Endothelial cell of umbilical vein (primary cell): Measurements from ENCODE around the gene SGTA. TPM values are rescaled to one million over a fixed set of nuclear protein-coding genes. Genes with fewer than 3 reads are reported as not detected.

Experiments used
- BruUV-seq: library from RNA; stranded (reverse); fragments of 400-500 nt; replicated peaks from 2 replicates; lab custom pipeline; 2021; lab: Mats Ljungman, UMichigan
- CTCF ChIA-PET: fragments of 300-600, 350-600 bp; sonication (Branson Sonifier 250); formaldehyde crosslinking; loops from one replicate; lab custom pipeline; 2021; ENCODE audit warnings: antibody characterized with exemption, inconsistent platforms; lab: Charles Lee
- POLR2A ChIA-PET: fragments of 300-600, 350-600 bp; sonication (Branson Sonifier 250); formaldehyde crosslinking; loops from one replicate; lab custom pipeline; 2021; ENCODE audit warnings: antibody characterized with exemption, inconsistent platforms; lab: Charles Lee
- DNase-seq: peaks from one replicate; pipeline ENCODE4 v3.0.0-alpha.2; 2011; ENCODE audit warnings: low read depth, low spot score
- FAIRE-seq: peaks from 2 replicates; lab custom pipeline; 2011; peaks lifted over from hg19 to GRCh38; lab: Jason Lieb, UNC
- H2AFZ ChIP-seq: 2 replicates; pipeline ENCODE4 v1.6.0; 2012; ENCODE audit warnings: low read depth, low read length, control low read depth, inconsistent platforms
- H3K27ac ChIP-seq: 2 replicates; pipeline ENCODE4 v1.5.1; 2011; ENCODE audit warnings: low read depth, mild to moderate bottlenecking, control low read depth, low read length, moderate library complexity; ENCODE audit not compliant: insufficient read depth
- H3K27me3 ChIP-seq, 2 experiments: 2 replicates each; pipeline versions ENCODE4 v1.6.0 to v1.6.1; 2011; ENCODE audit warnings: low read length in 2 of 2, mixed read lengths in 1 of 2; ENCODE audit not compliant: control insufficient read depth in 2 of 2, insufficient read depth in 2 of 2
- H3K36me3 ChIP-seq, 2 experiments: 2 replicates in 1 of 2; 3 replicates in 1 of 2; pipeline ENCODE4 v1.5.1; 2011; ENCODE audit warnings: low read length in 2 of 2, mild to moderate bottlenecking in 1 of 2, moderate library complexity in 1 of 2; ENCODE audit not compliant: control insufficient read depth in 2 of 2, insufficient read depth in 2 of 2; ENCODE audit errors: extremely low read depth in 1 of 2
- H3K4me1 ChIP-seq: 3 replicates; pipeline ENCODE4 v1.5.1; 2011; ENCODE audit warnings: mild to moderate bottlenecking, low read length; ENCODE audit not compliant: control insufficient read depth, insufficient read depth; ENCODE audit errors: extremely low read depth
- H3K4me2 ChIP-seq: 2 replicates; pipeline ENCODE4 v1.6.1; 2011; ENCODE audit warnings: low read length, control low read depth, mixed read lengths; ENCODE audit not compliant: insufficient read depth
- H3K4me3 ChIP-seq, 3 experiments: fragments of 200-600 bp in 1 of 3; sonication (generic), shearing (Covaris generic) in 1 of 3; replicated peaks in 1 of 3; 2 replicates each; pipeline ENCODE4 v1.5.1; 2011 to 2016; ENCODE audit warnings: control low read depth in 3 of 3, low read length in 3 of 3, mild to moderate bottlenecking in 2 of 3, inconsistent platforms in 1 of 3, low read depth in 1 of 3, moderate library complexity in 1 of 3; ENCODE audit not compliant: insufficient read depth in 1 of 3
- H3K79me2 ChIP-seq: 2 replicates; pipeline ENCODE4 v1.6.0; 2012; ENCODE audit warnings: low read length, inconsistent platforms; ENCODE audit not compliant: control insufficient read depth, insufficient read depth
- H3K9ac ChIP-seq: replicated peaks from 2 replicates; pipeline ENCODE3; 2011; ENCODE audit warnings: low read length, control low read depth; ENCODE audit not compliant: insufficient read depth; ENCODE audit errors: extremely low read depth
- H3K9me1 ChIP-seq: replicated peaks from 3 replicates; pipeline ENCODE4 v1.6.0; 2011; ENCODE audit warnings: mild to moderate bottlenecking, low read length; ENCODE audit not compliant: control insufficient read depth, insufficient read depth; ENCODE audit errors: extremely low read depth
- H3K9me3 ChIP-seq: replicated peaks from 2 replicates; pipeline ENCODE4 v1.5.1; 2012; ENCODE audit warnings: low read length, inconsistent platforms; ENCODE audit not compliant: control insufficient read depth, insufficient read depth
- H4K20me1 ChIP-seq: replicated peaks from 2 replicates; pipeline ENCODE3; 2011; ENCODE audit warnings: mild to moderate bottlenecking, low read length; ENCODE audit not compliant: control insufficient read depth, insufficient read depth; ENCODE audit errors: extremely low read depth
- CTCF ChIP-seq, 2 donors: IDR thresholded peaks; 1 replicate in 1 of 2; 2 replicates in 1 of 2; pipeline ENCODE4 v1.5.1; 2011; ENCODE audit warnings: low read length in 2 of 2, mild to moderate bottlenecking in 2 of 2, moderate library complexity in 2 of 2, control low read depth in 1 of 2, inconsistent platforms in 1 of 2, low read depth in 1 of 2; ENCODE audit not compliant: insufficient read depth in 1 of 2; ENCODE audit errors: extremely low read depth in 1 of 2
- EZH2 ChIP-seq: IDR thresholded peaks from 2 replicates; pipeline ENCODE4 v1.6.1; 2012; ENCODE audit warnings: borderline replicate concordance, low read depth, mild to moderate bottlenecking, moderate library complexity, low read length, inconsistent platforms; ENCODE audit not compliant: severe bottlenecking
- FOS ChIP-seq: IDR thresholded peaks from 2 replicates; pipeline ENCODE4 v1.6.1; 2011; ENCODE audit warnings: mild to moderate bottlenecking, low read length, moderate library complexity, borderline replicate concordance; ENCODE audit not compliant: insufficient read depth
- GATA2 ChIP-seq: IDR thresholded peaks from 2 replicates; pipeline ENCODE4 v1.7.0; 2011; ENCODE audit warnings: low read depth, mild to moderate bottlenecking, moderate library complexity, mixed read lengths, low read length; ENCODE audit not compliant: insufficient read length, insufficient read depth
- JUN ChIP-seq: IDR thresholded peaks from 2 replicates; pipeline ENCODE4 v1.6.1; 2011; ENCODE audit warnings: borderline replicate concordance, low read depth; ENCODE audit not compliant: insufficient read length, insufficient read depth
- MAX ChIP-seq: IDR thresholded peaks from 2 replicates; pipeline ENCODE4 v1.6.1; 2011; ENCODE audit not compliant: insufficient read depth, insufficient read length
- MYC ChIP-seq: IDR thresholded peaks from one replicate; pipeline ENCODE4 v1.6.1; 2011; ENCODE audit warnings: mild to moderate bottlenecking, low read depth, low read length
- POLR2A ChIP-seq: IDR thresholded peaks from 2 replicates; pipeline ENCODE4 v1.6.1; 2012; ENCODE audit warnings: low read depth, mild to moderate bottlenecking, control low read depth, low read length
- POLR2AphosphoS5 ChIP-seq: IDR thresholded peaks from 2 replicates; pipeline ENCODE4 v1.6.1; 2012; ENCODE audit warnings: low read depth, mild to moderate bottlenecking, control low read depth, low read length, moderate library complexity; ENCODE audit not compliant: insufficient read depth
- dilution Hi-C: fragments of 300-500 bp; cut with MboI; formaldehyde crosslinking; loops from one replicate; pipeline ENCODE4 v1.15.0; 2019; ENCODE audit warnings: low sequenced_read_pairs; ENCODE audit not compliant: extremely low pct_ligation_motif_present
- intact Hi-C: fragments of 100-400 bp; cut with micrococcal nuclease; formaldehyde crosslinking; loops from one replicate; pipeline ENCODE4 v1.10.0; 2022
- polyA plus RNA-seq, 4 experiments: library from polyadenylated mRNA; depleted of rRNA in 3 of 4; stranded (reverse) in 3 of 4; unstranded in 1 of 4; fragments of >200 nt; gene quantifications; 2 replicates each; pipeline versions ENCODE4 v1.2.1 to v1.2.3, GENCODE V29; 2011 to 2012; ENCODE audit warnings: missing spikeins in 1 of 4
- total RNA-seq: library from RNA; stranded (reverse); gene quantifications from 2 replicates; pipeline ENCODE4 v1.2.3, GENCODE V29; 2021

SGTA gene
- total and polyA plus RNA-seq, 2 donors (not counting 3 experiments of a cell fraction or from before 2014, with no cell fraction given): 76.5 to 119 TPM

- H3K9me1 ChIP-seq: no peaks in the 10 kb centered on the region
- CTCF ChIA-PET: interaction anchor here (1.1 kb wide), 2 partner anchors 25 to 162 kb away, joined by 3 read pairs; partner anchors contain the start of gene THOP1
Observed at GRCh38 chr19:2810141-2811091, 27.3 kb upstream of the SGTA start.

More at GRCh38 chr19:2810141-2811091, 27.3 kb upstream of the SGTA start:
- H3K27me3 ChIP-seq: no peaks in the 10 kb centered on the region
- H3K79me2 ChIP-seq: no peaks in the 10 kb centered on the region
- H2AFZ ChIP-seq: no peak overlapping the region
- H3K9ac ChIP-seq: no peak overlapping the region
- peaks cover 3 to 23% of the 10 kb centered on the region in 2 experiments for H3K36me3 ChIP-seq
- no peaks in the 10 kb centered on the region for H4K20me1 ChIP-seq
- no peak overlapping the region for H3K4me2 ChIP-seq
- no peak for FAIRE-seq
- no peak overlapping the region for H3K4me3 ChIP-seq
- no TSS peak for BruUV-seq
- no peak overlapping the region for H3K27ac ChIP-seq
- intact Hi-C loops: no loop called here
- H3K9me3 ChIP-seq: no peaks in the 10 kb centered on the region
- POLR2A ChIA-PET: no interaction called here
- no peak for DNase-seq
- H3K4me1 ChIP-seq: no peaks in the 10 kb centered on the region
- TF ChIP-seq POLR2AphosphoS5 (no peak), JUN (no peak), POLR2A (no peak), FOS (no peak), GATA2 (no peak), MAX (no peak), CTCF (IDR thresholded peaks at IDR 0.05; ENCODE audit: extremely low read depth in 1 of 2, insufficient read depth in 1 of 2, low read depth in 1 of 2, low read length in 2 of 2) (no peak), MYC (no peak), EZH2 (no peak)
- dilution Hi-C loops: no loop called here
